Measurements from ENCODE around the gene SMIM17. TPM values are rescaled to one million over a fixed set of nuclear protein-coding genes. Genes with fewer than 3 reads are reported as not detected.

Gene SMIM17
- total and polyA plus RNA-seq, 2 experiments from 2014 or later = 0.63 TPM; not detected in 1

DNA sequence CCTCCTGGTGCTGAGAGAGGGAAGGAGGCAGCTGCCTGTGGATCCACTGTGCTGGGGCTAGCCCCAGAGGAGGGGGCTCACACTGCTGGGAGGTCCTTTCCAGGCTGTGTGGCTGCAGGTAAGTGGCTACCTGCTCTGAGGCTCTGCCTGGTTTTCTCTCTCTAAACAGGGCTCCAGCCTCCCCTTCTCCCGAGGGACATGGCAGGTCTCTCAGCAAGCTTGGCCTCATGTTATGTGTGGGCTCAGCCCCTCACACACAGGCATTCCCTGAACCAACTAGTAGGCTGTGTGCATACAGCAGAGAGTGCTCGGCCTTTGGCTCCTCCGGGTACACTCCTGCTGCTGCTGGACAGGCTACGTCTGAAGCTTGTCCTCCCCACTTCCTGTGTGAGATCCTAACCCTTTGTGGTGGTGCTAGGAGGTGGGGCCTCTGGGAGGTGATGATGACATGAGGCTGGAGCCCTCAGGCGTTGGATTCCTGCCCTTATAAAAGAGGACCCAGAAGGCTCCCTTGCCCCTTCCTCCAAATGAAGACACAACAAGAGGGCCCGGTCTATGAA lies 24.4 kb downstream of the SMIM17 start (continued):
- TF ChIP-seq, protein P1, sequence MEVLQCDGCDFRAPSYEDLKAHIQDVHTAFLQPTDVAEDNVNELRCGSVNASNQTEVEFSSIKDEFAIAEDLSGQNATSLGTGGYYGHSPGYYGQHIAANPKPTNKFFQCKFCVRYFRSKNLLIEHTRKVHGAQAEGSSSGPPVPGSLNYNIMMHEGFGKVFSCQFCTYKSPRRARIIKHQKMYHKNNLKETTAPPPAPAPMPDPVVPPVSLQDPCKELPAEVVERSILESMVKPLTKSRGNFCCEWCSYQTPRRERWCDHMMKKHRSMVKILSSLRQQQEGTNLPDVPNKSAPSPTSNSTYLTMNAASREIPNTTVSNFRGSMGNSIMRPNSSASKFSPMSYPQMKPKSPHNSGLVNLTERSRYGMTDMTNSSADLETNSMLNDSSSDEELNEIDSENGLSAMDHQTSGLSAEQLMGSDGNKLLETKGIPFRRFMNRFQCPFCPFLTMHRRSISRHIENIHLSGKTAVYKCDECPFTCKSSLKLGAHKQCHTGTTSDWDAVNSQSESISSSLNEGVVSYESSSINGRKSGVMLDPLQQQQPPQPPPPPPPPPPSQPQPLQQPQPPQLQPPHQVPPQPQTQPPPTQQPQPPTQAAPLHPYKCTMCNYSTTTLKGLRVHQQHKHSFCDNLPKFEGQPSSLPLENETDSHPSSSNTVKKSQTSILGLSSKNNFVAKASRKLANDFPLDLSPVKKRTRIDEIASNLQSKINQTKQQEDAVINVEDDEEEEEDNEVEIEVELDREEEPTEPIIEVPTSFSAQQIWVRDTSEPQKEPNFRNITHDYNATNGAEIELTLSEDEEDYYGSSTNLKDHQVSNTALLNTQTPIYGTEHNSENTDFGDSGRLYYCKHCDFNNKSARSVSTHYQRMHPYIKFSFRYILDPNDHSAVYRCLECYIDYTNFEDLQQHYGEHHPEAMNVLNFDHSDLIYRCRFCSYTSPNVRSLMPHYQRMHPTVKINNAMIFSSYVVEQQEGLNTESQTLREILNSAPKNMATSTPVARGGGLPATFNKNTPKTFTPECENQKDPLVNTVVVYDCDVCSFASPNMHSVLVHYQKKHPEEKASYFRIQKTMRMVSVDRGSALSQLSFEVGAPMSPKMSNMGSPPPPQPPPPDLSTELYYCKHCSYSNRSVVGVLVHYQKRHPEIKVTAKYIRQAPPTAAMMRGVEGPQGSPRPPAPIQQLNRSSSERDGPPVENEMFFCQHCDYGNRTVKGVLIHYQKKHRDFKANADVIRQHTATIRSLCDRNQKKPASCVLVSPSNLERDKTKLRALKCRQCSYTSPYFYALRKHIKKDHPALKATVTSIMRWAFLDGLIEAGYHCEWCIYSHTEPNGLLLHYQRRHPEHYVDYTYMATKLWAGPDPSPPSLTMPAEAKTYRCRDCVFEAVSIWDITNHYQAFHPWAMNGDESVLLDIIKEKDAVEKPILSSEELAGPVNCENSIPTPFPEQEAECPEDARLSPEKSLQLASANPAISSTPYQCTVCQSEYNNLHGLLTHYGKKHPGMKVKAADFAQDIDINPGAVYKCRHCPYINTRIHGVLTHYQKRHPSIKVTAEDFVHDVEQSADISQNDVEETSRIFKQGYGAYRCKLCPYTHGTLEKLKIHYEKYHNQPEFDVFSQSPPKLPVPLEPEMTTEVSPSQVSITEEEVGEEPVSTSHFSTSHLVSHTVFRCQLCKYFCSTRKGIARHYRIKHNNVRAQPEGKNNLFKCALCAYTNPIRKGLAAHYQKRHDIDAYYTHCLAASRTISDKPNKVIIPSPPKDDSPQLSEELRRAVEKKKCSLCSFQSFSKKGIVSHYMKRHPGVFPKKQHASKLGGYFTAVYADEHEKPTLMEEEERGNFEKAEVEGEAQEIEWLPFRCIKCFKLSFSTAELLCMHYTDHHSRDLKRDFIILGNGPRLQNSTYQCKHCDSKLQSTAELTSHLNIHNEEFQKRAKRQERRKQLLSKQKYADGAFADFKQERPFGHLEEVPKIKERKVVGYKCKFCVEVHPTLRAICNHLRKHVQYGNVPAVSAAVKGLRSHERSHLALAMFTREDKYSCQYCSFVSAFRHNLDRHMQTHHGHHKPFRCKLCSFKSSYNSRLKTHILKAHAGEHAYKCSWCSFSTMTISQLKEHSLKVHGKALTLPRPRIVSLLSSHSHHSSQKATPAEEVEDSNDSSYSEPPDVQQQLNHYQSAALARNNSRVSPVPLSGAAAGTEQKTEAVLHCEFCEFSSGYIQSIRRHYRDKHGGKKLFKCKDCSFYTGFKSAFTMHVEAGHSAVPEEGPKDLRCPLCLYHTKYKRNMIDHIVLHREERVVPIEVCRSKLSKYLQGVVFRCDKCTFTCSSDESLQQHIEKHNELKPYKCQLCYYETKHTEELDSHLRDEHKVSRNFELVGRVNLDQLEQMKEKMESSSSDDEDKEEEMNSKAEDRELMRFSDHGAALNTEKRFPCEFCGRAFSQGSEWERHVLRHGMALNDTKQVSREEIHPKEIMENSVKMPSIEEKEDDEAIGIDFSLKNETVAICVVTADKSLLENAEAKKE (CRISPR knock-in tag; IDR thresholded peaks at IDR 0.05) = no peak
- TF ChIP-seq STAT1 (IDR thresholded peaks at IDR 0.05; ENCODE audit: unreplicated experiment) = no peak

DNA sequence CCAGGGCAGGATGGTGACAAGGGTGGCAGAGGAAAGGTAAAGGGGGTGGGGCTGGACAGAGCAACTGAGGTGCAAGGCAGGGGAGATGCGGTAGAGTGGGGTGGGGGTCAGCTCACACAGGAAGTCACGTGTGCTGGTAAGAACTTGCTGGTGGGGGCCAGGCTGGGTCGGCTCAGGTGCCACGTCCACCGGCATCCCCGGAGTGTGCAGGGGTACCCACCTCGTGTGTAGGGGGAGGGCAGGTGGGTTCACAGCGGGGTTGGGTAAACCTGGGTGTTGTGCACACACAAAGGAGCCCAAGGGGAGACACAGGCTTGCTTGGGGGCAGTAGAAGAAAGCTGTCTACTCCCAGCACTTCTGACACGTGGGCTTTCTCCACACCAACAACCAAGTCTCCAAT lies 25.7 kb downstream of the SMIM17 start:
- Histone ChIP-seq H4K20me1 (replicated peaks; ENCODE audit: insufficient read depth) (no peaks in the 10 kb centered on the region), H3K36me3 (ENCODE audit: insufficient read depth) (no peaks in the 10 kb centered on the region), H3K4me1 (ENCODE audit: insufficient read depth) (no peaks in the 10 kb centered on the region), H3K9me2 (ENCODE audit: insufficient read depth) (no peaks in the 10 kb centered on the region), H3K79me2 (replicated peaks; ENCODE audit: insufficient read depth) (no peaks in the 10 kb centered on the region), H3K27me3 (ENCODE audit: insufficient read depth) (no peaks in the 10 kb centered on the region), H3K27ac (ENCODE audit: low read depth) (no peak overlapping the region), H3K4me2 (no peak overlapping the region), H3K4me3 (no peak overlapping the region), H2AFZ (no peak overlapping the region), H3F3A (replicated peaks; ENCODE audit: low read depth) (no peaks in the 10 kb centered on the region)
- H3K4me1 Mint-ChIP-seq = no peaks in the 10 kb centered on the region
- H3K36me3 Mint-ChIP-seq (ENCODE audit: low read depth) = peaks cover 40% of the 10 kb centered on the region
- TF ChIP-seq, protein P2, sequence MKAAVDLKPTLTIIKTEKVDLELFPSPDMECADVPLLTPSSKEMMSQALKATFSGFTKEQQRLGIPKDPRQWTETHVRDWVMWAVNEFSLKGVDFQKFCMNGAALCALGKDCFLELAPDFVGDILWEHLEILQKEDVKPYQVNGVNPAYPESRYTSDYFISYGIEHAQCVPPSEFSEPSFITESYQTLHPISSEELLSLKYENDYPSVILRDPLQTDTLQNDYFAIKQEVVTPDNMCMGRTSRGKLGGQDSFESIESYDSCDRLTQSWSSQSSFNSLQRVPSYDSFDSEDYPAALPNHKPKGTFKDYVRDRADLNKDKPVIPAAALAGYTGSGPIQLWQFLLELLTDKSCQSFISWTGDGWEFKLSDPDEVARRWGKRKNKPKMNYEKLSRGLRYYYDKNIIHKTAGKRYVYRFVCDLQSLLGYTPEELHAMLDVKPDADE (IDR thresholded peaks at IDR 0.05) = no peak
- TF ChIP-seq, protein P3, sequence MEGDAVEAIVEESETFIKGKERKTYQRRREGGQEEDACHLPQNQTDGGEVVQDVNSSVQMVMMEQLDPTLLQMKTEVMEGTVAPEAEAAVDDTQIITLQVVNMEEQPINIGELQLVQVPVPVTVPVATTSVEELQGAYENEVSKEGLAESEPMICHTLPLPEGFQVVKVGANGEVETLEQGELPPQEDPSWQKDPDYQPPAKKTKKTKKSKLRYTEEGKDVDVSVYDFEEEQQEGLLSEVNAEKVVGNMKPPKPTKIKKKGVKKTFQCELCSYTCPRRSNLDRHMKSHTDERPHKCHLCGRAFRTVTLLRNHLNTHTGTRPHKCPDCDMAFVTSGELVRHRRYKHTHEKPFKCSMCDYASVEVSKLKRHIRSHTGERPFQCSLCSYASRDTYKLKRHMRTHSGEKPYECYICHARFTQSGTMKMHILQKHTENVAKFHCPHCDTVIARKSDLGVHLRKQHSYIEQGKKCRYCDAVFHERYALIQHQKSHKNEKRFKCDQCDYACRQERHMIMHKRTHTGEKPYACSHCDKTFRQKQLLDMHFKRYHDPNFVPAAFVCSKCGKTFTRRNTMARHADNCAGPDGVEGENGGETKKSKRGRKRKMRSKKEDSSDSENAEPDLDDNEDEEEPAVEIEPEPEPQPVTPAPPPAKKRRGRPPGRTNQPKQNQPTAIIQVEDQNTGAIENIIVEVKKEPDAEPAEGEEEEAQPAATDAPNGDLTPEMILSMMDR (conservative IDR thresholded peaks at IDR 0.05; ENCODE audit: low read depth in 2 of 2) = no peak
- no peak for TF ChIP-seq EZH2 (IDR thresholded peaks at IDR 0.05; ENCODE audit: low read depth, unreplicated experiment)
- TF ChIP-seq CREB1 (CRISPR knock-in tag; IDR thresholded peaks at IDR 0.05; ENCODE audit: low read depth) = no peak
- no peak for TF ChIP-seq ZNF114 (CRISPR knock-in tag; IDR thresholded peaks at IDR 0.05)
- TF ChIP-seq NANOG (IDR thresholded peaks at IDR 0.05; ENCODE audit: borderline replicate concordance) = no peak
- no peak for TF ChIP-seq EZH2phosphoT487 (IDR thresholded peaks at IDR 0.05; ENCODE audit: unreplicated experiment)
- H3K4me3 Mint-ChIP-seq = no peak overlapping the region
- no peak for DNase-seq (ENCODE audit: low spot score)
- no peak for ATAC-seq
- H3K9me3 Mint-ChIP-seq = peaks cover 87% of the 10 kb centered on the region
- no peak overlapping the region for H3K27ac Mint-ChIP-seq
- H3K27me3 Mint-ChIP-seq (ENCODE audit: insufficient read depth, low read depth, poor library complexity) = peaks cover 12% of the 10 kb centered on the region

Data from GM23338 (cell line).